Measurements from ENCODE around the gene ATG2A.
"Not testable (repeated sequence)": the region's sequence is repeated elsewhere in the genome, so short reads cannot be mapped to it uniquely, and the experiment has no call there.

The ATG2A gene

GRCh38 chr11:64854534-64855502, 62.2 kb downstream of the ATG2A start:
- DNase-seq (ENCODE audit: low read depth in 2 of 2): no peak

DNA sequence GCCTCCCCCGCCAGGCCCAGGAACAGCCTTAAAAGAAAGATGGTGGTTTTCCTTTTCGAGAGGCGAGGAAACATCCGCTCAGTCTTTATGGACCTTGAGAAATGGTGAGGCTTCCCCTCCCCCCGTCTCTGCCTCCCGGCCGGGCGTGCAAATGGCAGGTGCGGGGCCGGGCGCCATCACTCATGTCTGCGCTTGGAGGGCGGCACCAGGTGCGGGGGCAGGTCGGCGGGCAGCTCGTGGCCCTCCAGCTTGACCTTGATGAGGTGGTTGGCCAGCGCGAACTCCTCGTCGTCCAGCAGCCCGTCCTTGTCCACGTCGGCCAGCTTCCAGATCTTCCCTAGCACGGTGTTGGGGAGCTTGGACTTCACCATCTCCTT, 62.9 kb downstream of the ATG2A start:
- no peak for DNase-seq (ENCODE audit: low read depth in 2 of 2)

GRCh38 chr11:64853709-64854108, 63.3 kb downstream of the ATG2A start:
- no peak for DNase-seq (ENCODE audit: low read depth in 2 of 2)

- DNase-seq (ENCODE audit: low read depth in 2 of 2): no peak
Observed at GRCh38 chr11:64852804-64853509, 64.1 kb downstream of the ATG2A start.

- DNase-seq (ENCODE audit: low read depth in 2 of 2): no peak
Observed at GRCh38 chr11:64851831-64852351, 65.1 kb downstream of the ATG2A start.

GRCh38 chr11:64850979-64851567, 65.9 kb downstream of the ATG2A start:
- peak in 1 of 2 experiments; percentile 52 for DNase-seq (ENCODE audit: low read depth in 2 of 2)

DNA sequence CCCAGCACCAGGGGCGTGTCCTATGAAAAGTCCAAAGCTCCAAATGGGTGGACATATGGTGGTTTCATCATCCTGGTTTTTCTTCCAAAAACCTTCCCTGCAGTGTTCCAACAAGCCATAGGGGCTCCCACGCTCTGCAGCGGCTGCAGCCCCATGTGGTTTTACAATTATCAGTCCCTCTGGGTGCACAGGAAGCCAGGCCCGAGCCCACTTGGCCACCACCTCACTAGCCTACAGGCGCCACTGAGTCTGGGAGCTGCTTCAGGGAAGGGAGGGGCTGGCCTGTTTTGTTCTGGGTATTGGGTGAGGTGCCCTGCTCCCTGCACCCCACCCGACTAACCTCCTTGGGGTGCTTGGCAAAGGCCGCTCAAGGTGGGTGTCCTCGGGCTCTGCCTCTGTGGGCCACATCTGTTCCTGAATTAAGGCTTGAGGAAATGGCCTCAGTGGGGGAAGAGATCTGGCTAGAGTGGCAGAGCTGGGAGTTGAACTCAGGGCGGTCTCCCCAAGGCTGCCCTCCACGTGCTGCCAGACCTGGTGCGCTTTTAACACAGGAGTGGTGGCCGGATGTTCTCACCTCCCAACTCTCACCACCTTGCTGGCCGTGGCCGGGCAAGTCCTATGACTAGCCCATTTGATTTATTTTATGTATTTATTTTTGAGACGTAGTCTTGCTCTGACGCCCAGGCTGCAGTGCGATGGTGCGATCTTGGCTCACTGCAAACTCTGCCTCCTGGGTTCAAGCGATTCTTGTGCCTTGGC, 67.2 kb downstream of the ATG2A start:
- no peak for DNase-seq (ENCODE audit: low read depth in 2 of 2)

DNA sequence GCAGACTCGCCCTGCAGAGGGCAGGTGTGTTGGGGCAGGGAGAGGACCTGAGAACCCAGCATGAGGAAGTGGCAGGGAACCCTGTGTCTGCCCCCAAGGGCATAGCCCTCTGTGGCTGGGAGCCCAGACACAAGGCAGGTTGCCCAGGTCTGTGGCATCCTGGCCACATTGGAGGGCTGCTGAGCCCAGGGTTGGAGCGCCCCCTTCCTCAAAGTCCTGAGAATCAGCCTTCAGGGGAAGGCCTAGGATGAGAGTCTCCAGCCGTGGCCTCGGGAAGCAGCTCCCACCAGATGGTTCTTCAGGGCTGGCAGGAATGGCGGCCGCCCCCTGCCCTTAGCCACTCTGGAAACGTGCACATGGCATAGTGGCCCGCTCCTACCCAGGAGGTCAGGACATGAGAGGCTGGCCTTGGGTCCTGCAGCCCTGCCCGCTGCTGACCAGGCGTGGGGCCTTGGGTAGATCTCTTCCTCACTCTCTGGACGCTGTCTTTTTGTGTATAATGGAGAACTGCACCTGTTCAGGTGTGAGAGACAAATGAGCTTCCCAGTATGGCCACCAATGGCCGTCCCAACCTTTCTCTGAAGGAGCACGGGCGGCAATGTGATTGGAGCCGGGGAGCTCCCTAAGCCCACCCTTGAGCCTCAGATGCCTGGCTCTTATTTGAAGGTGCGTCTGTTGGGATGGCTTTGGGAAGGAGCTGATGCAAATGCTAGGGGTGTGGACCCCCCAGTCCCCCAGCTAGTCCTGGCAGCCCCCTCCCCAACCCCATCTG, 68.0 kb downstream of the ATG2A start:
- DNase-seq (ENCODE audit: low read depth in 2 of 2): no peak

DNA sequence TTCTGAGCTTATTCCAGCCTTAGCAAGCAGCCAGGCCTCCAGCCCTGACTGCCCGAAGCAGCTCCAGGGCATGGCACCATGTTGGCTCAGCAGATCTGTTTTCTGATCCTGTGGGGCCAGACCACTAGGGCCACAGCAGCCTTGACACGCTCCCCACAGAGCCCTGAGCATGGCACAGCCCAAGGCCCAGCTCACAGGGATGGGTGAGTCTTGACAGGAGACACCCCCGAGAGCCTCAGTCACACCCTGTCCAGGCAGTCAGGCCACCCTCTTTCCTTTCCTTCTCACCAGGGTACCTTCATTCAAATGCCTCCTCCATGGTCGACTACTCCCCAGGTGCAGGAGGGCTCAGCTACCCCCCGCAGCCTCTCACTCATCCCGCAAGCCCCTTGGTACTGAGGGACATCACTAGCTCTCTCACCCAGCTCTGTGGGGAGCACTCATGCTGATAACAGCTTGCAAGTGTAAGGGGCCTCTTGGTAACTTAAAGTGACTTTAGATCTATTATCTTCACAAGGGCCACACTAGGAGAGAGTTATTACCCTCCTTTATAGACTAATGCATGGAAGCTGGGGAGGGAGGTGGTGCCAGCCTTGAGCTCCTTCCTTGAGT, 68.7 kb downstream of the ATG2A start:
- DNase-seq (ENCODE audit: low read depth in 2 of 2): no peak

DNA sequence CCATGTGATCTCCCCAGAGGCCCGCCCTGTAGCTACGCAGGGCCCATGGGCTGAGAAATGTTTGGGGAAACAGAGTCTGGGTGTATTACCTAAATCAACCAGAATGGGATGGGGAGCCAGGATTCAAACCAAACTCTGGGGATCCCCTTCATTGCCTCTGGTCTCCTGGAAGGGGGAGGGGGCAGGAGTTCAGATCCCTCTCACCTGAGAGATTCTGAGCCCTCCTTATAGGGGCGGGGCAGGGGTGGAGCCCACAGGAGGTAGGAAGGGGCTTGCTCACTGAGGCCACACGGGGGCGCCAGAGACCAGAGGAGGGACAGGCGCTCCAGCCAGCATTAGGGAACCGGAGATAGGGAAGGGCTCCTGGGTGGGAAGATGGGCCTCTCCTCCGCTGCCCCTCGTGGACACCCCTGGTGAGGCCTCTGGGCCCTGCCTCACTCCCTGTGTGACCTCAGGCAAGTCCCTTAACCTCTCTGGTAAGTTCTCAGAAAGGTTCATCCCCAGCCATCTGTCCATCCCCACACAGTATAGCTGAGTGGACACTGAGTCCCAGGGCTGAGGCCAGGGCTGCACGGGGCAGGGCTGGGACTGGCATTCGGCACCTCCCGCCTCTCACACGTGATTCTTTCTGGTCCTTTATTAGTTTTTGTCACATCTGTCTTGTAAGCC, 69.9 kb downstream of the ATG2A start:
- DNase-seq (ENCODE audit: low read depth in 2 of 2): peak; percentile 83 to 94

- not testable (repeated sequence) for DNase-seq (ENCODE audit: low read depth in 2 of 2)
Observed at GRCh38 chr11:64845776-64846129, 71.3 kb downstream of the ATG2A start.

GRCh38 chr11:64845129-64845775, 71.8 kb downstream of the ATG2A start:
- no peak for DNase-seq (ENCODE audit: low read depth in 2 of 2)
